Measurements from ENCODE around the gene TNNI3K. TPM values are rescaled to one million over a fixed set of nuclear protein-coding genes. Genes with fewer than 3 reads are reported as not detected.
A peak's percentile ranks its signal among the peaks of the same experiment; 100 is the strongest.

TNNI3K gene
- total RNA-seq, 2 donors from 2014 or later: 0.95 TPM; not detected in 1

DNA sequence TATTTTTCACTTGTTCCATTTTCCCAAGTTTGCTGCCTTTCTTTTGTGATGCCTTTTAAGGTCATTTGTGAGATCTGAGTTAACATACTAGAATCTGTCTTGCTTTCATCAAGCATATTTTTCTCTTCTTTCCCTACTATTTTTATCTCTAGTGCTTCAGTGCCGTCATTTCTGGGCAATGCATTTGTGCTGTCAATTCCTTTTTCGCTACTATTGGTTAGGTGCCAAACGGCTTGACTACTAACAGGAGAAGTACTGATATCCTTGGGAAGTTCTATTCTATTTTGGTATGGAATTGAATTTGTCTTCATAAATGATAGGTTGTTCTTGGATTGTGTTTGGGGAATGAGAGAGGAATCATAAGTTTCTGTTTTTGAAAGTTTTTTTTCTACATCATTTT, 235.1 kb downstream of the TNNI3K start:
- H3K9me3 Mint-ChIP-seq: no peaks in the 10 kb centered on the region
- no peak overlapping the region for H3K4me3 Mint-ChIP-seq
- H3K36me3 Mint-ChIP-seq (ENCODE audit: insufficient read depth in 2 of 2): no peaks in the 10 kb centered on the region
- H3K27me3 Mint-ChIP-seq (ENCODE audit: low read depth): peaks cover 10% of the 10 kb centered on the region
- DNase-seq: no peak
- H3K27ac Mint-ChIP-seq: no peak overlapping the region
- H3K4me1 Mint-ChIP-seq (ENCODE audit: low read depth): no peaks in the 10 kb centered on the region
- no peak for ATAC-seq (replicated peaks in 1 of 2)

DNA sequence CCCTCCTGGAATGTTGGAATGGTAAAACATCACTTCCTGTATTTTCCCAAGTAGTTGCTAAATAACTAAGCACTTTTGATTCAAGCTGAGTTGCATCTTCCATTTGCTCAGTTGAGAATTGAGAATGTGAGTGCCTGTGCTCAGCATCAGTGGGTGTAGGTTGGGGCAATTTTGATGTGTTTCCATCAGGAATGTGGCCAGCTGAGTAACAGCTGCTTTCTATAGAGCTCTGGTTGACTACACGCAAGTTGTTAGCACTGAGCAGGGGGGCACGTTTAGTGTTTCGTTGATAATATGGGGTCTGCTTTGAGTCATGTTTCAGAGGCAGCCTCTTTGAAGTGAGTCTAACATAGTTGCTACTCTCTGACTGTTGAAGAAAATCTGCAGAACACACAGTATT, 235.7 kb downstream of the TNNI3K start:
- Mint-ChIP-seq H3K27ac (no peak overlapping the region), H3K4me3 (no peak overlapping the region)

DNA sequence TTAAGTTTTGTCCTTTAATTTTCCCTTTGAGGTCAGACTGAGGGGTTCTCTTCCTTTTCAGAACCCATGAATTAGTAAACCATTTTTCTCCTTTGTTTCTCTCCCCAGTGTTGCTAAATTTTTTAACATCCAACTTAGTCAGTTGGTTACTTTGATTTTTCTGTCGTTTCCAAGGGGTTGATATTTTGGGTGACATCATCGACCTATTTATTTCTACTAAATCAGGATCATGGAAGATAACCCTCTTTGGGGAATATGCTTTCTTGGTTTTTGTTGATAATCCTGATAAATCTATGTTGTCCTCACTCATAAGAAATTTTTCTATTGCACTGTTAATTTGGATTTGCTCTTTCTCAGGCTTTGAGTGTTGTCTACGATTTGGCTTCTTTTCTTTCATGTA, 236.3 kb downstream of the TNNI3K start:
- Mint-ChIP-seq H3K9me3 (no peaks in the 10 kb centered on the region), H3K27me3 (ENCODE audit: low read depth) (peaks cover 15% of the 10 kb centered on the region), H3K4me1 (ENCODE audit: low read depth) (no peaks in the 10 kb centered on the region), H3K36me3 (ENCODE audit: insufficient read depth in 2 of 2) (no peaks in the 10 kb centered on the region), H3K27ac (no peak overlapping the region), H3K4me3 (no peak overlapping the region)
- DNase-seq: no peak
- no peak for ATAC-seq (replicated peaks in 1 of 2)

More for the DNA sequence above, 235.7 kb downstream of the TNNI3K start:
- peaks cover 10% of the 10 kb centered on the region for H3K27me3 Mint-ChIP-seq (ENCODE audit: low read depth)
- H3K36me3 Mint-ChIP-seq (ENCODE audit: insufficient read depth in 2 of 2): no peaks in the 10 kb centered on the region
- ATAC-seq (replicated peaks in 1 of 2) (no peak), DNase-seq (no peak)
- H3K9me3 Mint-ChIP-seq: no peaks in the 10 kb centered on the region
- H3K4me1 Mint-ChIP-seq (ENCODE audit: low read depth): no peaks in the 10 kb centered on the region

DNA sequence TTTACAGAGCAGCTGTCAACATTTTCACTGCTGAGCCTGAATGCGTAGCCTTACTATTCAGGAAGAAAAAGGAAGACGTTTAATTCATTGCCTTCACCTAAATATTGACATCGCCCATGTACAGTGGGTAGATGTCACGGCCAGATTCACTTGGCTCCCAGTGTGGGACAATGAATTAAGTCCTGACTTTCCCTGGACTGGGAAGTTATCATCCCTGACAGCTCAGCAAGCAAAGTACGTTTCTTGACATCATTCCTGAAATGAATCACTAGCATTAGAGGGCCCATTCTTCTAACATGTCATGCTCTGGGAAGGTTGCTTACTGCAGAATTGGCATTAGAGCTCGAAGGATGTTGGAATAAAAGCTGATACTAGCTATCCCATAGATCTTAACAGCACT, 239.4 kb downstream of the TNNI3K start:
- no peak for DNase-seq
- H3K4me1 Mint-ChIP-seq (ENCODE audit: low read depth): no peaks in the 10 kb centered on the region
- H3K9me3 Mint-ChIP-seq: no peaks in the 10 kb centered on the region
- H3K27ac Mint-ChIP-seq: no peak overlapping the region
- no peaks in the 10 kb centered on the region for H3K36me3 Mint-ChIP-seq (ENCODE audit: insufficient read depth in 2 of 2)
- ATAC-seq (replicated peaks in 1 of 2): no peak
- no peak overlapping the region for H3K4me3 Mint-ChIP-seq
- H3K27me3 Mint-ChIP-seq (ENCODE audit: low read depth): peaks cover 15% of the 10 kb centered on the region

DNA sequence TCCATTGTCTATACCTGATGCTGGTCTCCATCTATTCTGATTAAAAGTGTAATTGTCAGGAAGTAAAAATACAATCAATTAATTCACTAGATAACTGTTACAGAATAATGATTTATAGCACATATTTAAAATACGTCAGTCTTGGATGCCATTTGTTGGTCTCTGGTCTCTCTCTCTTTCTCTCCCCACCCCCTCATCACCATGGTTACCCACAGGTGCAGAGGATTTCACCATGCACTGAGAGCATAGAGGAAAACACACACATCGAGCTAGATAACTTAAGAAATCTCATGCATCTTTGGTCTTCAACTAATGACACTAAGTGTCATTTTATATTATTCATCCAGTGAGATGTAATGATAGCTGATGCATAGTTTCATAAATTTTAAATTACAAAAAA, 243.8 kb downstream of the TNNI3K start:
- no peak for DNase-seq
- no peak overlapping the region for H3K4me3 Mint-ChIP-seq
- no peaks in the 10 kb centered on the region for H3K4me1 Mint-ChIP-seq (ENCODE audit: low read depth)
- H3K27me3 Mint-ChIP-seq (ENCODE audit: low read depth): peaks cover 5% of the 10 kb centered on the region
- no peaks in the 10 kb centered on the region for H3K36me3 Mint-ChIP-seq (ENCODE audit: insufficient read depth in 2 of 2)
- no peak for ATAC-seq (replicated peaks in 1 of 2)
- H3K9me3 Mint-ChIP-seq: no peaks in the 10 kb centered on the region
- no peak overlapping the region for H3K27ac Mint-ChIP-seq

DNA sequence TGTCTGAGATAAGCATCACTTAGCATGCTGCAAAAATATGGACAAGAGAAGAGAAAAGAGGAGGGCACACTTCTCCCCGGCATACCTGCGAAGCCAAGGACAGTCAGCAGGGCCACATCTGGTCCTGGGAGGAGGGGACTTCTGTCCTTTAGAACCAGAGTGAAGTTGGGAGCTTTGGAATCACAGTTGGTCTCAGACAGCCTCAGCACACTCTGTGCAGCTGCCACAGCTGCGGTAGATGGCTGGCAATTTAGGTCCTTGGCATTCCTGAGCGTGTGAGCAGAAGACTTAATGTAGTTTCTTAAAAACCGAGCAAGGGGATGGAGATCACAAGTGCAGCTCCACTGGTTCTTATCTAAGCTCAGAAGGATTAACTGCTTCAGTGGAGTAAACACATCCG, 244.9 kb downstream of the TNNI3K start:
- peaks cover 5% of the 10 kb centered on the region for H3K27me3 Mint-ChIP-seq (ENCODE audit: low read depth)
- no peak overlapping the region for H3K27ac Mint-ChIP-seq
- H3K4me1 Mint-ChIP-seq (ENCODE audit: low read depth): no peaks in the 10 kb centered on the region
- no peak for DNase-seq
- no peaks in the 10 kb centered on the region for H3K9me3 Mint-ChIP-seq
- no peak for ATAC-seq (replicated peaks in 1 of 2)
- H3K36me3 Mint-ChIP-seq (ENCODE audit: insufficient read depth in 2 of 2): no peaks in the 10 kb centered on the region
- H3K4me3 Mint-ChIP-seq: no peak overlapping the region

DNA sequence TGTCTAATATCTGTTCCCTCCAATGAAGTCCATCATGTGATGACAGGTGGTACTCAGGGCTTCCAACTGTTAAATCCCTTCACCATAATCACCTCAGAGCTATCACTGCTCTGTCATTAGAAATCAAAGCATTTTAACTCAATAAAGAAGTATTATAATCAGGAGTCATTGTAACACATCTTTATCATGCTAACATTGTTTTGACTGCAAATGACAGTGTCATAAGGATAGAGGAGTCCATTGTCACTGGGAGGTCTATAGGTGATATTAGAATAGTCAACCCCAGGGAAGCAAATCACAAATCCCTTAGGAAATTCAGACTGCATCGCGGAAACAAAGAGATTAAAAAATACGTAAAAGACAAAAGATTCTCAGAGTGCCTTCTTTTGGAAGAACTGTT, 246.4 kb downstream of the TNNI3K start:
- Mint-ChIP-seq H3K9me3 (no peaks in the 10 kb centered on the region), H3K4me1 (ENCODE audit: low read depth) (no peaks in the 10 kb centered on the region), H3K36me3 (ENCODE audit: insufficient read depth in 2 of 2) (no peaks in the 10 kb centered on the region), H3K4me3 (no peak overlapping the region), H3K27me3 (ENCODE audit: low read depth) (no peaks in the 10 kb centered on the region), H3K27ac (no peak overlapping the region)
- ATAC-seq (replicated peaks in 1 of 2): no peak
- no peak for DNase-seq

DNA sequence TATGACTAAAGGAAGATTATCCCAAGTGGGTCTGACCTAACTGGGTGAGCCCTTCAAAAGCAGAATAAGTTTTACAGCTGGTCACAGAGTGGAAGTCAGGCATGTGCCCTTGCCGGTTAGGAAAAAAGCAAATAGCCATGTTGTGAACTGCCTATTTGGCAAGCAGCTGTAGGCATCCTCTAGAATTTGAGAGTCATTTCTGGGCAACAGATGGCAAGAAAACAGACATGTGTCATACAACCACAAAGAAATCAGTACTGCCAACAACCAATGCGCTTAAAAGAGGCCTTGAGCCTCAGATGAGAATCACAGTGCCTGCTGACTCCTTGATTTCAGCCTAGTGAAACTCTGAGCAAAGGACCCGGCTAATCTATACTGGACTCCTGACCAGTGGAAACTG, 250.4 kb downstream of the TNNI3K start:
- no peaks in the 10 kb centered on the region for H3K27me3 Mint-ChIP-seq (ENCODE audit: low read depth)
- no peak for DNase-seq
- ATAC-seq (replicated peaks in 1 of 2): no peak
- no peaks in the 10 kb centered on the region for H3K4me1 Mint-ChIP-seq (ENCODE audit: low read depth)
- no peak overlapping the region for H3K4me3 Mint-ChIP-seq
- no peak overlapping the region for H3K27ac Mint-ChIP-seq
- H3K9me3 Mint-ChIP-seq: no peaks in the 10 kb centered on the region
- H3K36me3 Mint-ChIP-seq (ENCODE audit: insufficient read depth in 2 of 2): no peaks in the 10 kb centered on the region

DNA sequence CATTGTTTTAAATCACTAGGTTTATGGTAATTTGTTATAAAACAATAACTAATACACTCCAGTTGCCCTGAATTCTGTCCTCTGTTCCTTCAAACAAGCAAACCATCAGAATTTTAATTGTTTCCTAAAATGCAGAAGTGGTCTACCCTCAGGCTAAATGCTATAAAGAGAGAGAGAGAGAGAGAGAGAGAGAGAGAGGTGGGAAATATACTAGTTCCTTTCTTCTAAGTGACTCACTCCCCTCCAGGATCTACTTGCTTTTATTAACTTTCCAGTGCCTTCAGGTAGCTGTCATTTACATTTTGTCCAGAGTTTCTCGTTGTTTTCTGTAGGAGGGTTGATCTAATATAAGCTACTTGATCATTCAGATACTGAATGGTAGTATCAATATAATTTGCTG, 250.8 kb downstream of the TNNI3K start:
- H3K27me3 Mint-ChIP-seq (ENCODE audit: low read depth): no peaks in the 10 kb centered on the region
- ATAC-seq (replicated peaks in 1 of 2) (no peak), DNase-seq (no peak)
- no peaks in the 10 kb centered on the region for H3K36me3 Mint-ChIP-seq (ENCODE audit: insufficient read depth in 2 of 2)
- H3K9me3 Mint-ChIP-seq: no peaks in the 10 kb centered on the region
- H3K27ac Mint-ChIP-seq: no peak overlapping the region
- no peaks in the 10 kb centered on the region for H3K4me1 Mint-ChIP-seq (ENCODE audit: low read depth)
- no peak overlapping the region for H3K4me3 Mint-ChIP-seq

DNA sequence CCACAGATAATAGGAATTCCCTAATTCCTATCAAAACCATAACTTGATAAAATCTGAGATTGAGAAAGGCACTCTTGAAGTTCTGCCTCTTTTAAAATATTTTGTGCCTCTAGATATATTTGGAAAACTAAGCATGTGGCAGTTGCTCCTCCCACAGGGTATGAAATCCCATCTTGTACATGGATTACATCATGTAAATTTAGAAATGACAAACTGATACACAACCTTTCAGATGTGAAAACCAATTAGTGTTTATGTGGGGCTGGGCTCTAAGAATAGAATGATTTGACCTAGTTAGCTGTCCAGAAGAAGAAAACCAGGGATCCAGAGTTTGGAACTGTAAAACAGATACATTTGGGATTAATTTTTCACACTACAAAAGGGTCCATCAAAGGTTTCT, 261.5 kb downstream of the TNNI3K start:
- H3K27ac Mint-ChIP-seq: no peak overlapping the region
- H3K27me3 Mint-ChIP-seq (ENCODE audit: low read depth): no peaks in the 10 kb centered on the region
- DNase-seq (no peak), ATAC-seq (replicated peaks in 1 of 2) (no peak)
- no peaks in the 10 kb centered on the region for H3K9me3 Mint-ChIP-seq
- no peaks in the 10 kb centered on the region for H3K36me3 Mint-ChIP-seq (ENCODE audit: insufficient read depth in 2 of 2)
- H3K4me3 Mint-ChIP-seq: no peak overlapping the region
- no peaks in the 10 kb centered on the region for H3K4me1 Mint-ChIP-seq (ENCODE audit: low read depth)

DNA sequence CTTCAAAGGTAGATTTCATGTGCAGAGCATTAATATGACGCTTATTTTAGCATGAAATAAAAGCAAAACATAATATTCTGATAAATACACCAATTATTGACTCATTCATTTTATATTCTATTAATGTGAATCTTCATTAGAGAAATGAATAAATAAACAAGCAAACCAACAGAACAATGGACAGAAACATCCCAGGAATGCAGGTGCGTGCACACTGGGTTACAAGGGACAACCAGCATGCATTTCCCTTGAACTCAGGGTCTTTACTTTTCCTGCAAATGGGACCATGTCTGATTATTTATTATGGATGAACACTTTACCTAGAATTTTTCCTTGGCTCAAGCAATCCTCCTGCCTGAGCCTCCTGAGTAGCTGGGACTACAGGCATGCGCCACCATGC, 263.7 kb downstream of the TNNI3K start:
- Mint-ChIP-seq H3K4me1 (ENCODE audit: low read depth) (no peaks in the 10 kb centered on the region), H3K27me3 (ENCODE audit: low read depth) (no peaks in the 10 kb centered on the region), H3K27ac (no peak overlapping the region), H3K4me3 (no peak overlapping the region), H3K9me3 (no peaks in the 10 kb centered on the region), H3K36me3 (ENCODE audit: insufficient read depth in 2 of 2) (no peaks in the 10 kb centered on the region)
- no peak for ATAC-seq (replicated peaks in 1 of 2)
- DNase-seq: no peak

DNA sequence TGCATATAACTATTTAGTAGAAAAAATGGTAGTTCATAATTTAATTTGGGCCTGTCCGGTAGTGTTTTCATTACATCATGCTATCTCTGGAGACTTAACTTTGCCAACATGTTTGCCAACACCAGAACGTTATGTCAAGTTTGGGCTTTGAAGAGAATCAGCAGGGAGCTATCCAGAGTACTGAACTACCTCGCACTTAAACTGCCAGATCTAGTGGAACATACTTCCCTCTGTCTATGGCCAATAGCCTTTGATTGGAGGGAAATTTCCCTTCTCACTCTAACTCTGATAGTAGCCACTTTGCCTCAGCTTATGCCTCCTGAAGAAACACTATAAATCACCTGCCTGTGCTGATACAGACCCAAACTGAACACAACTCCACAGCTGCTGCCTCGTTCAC, 267.2 kb downstream of the TNNI3K start:
- Mint-ChIP-seq H3K4me1 (ENCODE audit: low read depth) (no peaks in the 10 kb centered on the region), H3K27me3 (ENCODE audit: low read depth) (no peaks in the 10 kb centered on the region), H3K27ac (no peak overlapping the region), H3K4me3 (no peak overlapping the region), H3K9me3 (no peaks in the 10 kb centered on the region), H3K36me3 (ENCODE audit: insufficient read depth in 2 of 2) (no peaks in the 10 kb centered on the region)
- no peak for DNase-seq
- no peak for ATAC-seq (replicated peaks in 1 of 2)

DNA sequence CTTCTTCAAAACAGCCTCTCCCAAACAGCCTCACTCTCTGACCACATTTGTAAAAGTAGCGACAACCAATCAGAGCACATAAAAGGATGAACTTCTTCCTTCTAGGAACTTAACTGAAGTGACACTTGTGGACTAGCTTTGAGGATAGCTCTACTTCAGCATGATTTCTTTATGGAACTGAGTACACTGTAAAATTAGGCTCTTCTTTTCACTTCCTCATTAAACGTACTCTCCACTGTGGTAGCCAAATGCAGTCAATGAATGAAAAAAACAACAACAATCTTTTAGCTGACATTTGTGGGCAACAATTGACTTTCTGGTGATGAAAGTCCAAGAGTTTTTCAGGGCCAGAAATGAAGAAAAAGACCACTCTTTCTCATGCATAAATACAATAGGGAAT, 267.7 kb downstream of the TNNI3K start:
- Mint-ChIP-seq H3K4me3 (no peak overlapping the region), H3K27me3 (ENCODE audit: low read depth) (no peaks in the 10 kb centered on the region), H3K4me1 (ENCODE audit: low read depth) (no peaks in the 10 kb centered on the region), H3K27ac (no peak overlapping the region), H3K36me3 (ENCODE audit: insufficient read depth in 2 of 2) (no peaks in the 10 kb centered on the region), H3K9me3 (no peaks in the 10 kb centered on the region)
- DNase-seq (no peak), ATAC-seq (replicated peaks in 1 of 2) (no peak)

DNA sequence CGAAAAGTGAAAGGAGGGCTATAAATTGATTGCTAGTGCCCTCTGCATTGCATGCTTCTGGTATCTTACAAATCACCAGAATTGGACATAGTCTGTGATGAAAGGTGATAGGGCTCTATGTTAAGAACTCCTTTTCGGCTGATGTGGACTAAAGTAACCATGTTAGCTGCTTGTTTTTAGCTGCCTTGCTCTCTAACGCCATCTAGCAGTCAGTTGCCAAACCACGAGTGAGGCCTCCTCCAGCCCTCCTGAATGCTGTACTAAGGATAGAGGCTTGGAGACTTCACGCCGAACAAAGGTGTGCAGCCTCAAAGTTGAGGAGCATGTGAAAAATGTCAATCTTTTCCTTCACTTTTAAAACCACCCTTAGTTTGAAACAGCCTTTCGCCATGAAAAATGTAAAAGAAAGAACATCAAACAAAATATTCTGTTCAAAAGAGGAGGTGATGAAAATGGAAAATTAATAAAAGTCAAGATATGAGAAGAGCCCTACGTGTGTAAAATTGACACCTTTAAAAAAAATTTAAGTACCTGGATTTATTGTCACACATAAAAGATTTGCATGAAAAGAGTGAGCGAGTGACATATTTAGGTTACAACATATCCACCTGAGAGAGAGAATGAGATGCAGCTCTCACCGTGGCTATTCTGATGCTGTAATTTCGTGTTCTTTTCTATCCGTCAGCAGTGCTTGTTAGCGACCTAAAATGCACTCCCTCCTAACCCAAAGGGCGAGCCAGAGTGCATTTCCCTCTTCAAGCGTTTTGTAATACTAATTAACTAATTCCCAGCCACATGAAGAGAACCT, 269.1 kb downstream of the TNNI3K start:
- H3K4me1 Mint-ChIP-seq (ENCODE audit: low read depth): no peaks in the 10 kb centered on the region
- no peaks in the 10 kb centered on the region for H3K27me3 Mint-ChIP-seq (ENCODE audit: low read depth)
- DNase-seq (peak; percentile 44 to 54), ATAC-seq (replicated peaks in 1 of 2) (peak; percentile 62)
- H3K4me3 Mint-ChIP-seq: no peak overlapping the region
- no peak overlapping the region for H3K27ac Mint-ChIP-seq
- H3K9me3 Mint-ChIP-seq: no peaks in the 10 kb centered on the region
- H3K36me3 Mint-ChIP-seq (ENCODE audit: insufficient read depth in 2 of 2): no peaks in the 10 kb centered on the region
